ENCODE measurements around the gene ADAMTS1. TPM values are rescaled to one million over a fixed set of nuclear protein-coding genes. Genes with fewer than 3 reads are reported as not detected.

The ADAMTS1 gene
- total and polyA plus RNA-seq, 2 donors (not counting 1 experiment from before 2014, with no cell fraction given), result not detected

- ChIA-PET CTCF (interaction anchor here (1.0 kb wide), 1 partner anchor 1895 kb away, joined by 16 read pairs; no protein-coding TSS in a partner anchor), POLR2A (no interaction called here)
- no peak overlapping the region for H3K4me3 ChIP-seq (ENCODE audit: control extremely low read depth in 1 of 5, extremely low read depth in 1 of 5, insufficient read depth in 1 of 5, low read depth in 2 of 5, low read length in 4 of 5)
- no peak for TF ChIP-seq EZH2 (IDR thresholded peaks at IDR 0.05; ENCODE audit: borderline replicate concordance, insufficient read depth, low read depth, low read length, poor library complexity, severe bottlenecking)
- TF ChIP-seq CTCF (IDR thresholded peaks at IDR 0.05), result no peak
- Mint-ChIP-seq H3K9me3 (ENCODE audit: insufficient read depth) (no peaks in the 10 kb centered on the region), H3K4me1 (peaks cover 18% of the 10 kb centered on the region), H3K27me3 (peaks cover 32% of the 10 kb centered on the region), H3K4me3 (no peak overlapping the region), H3K27ac (no peak overlapping the region)
- ATAC-seq (ENCODE audit: low read depth) (no peak), DNase-seq (peak; percentile 21)
- H3K9me3 ChIP-seq (ENCODE audit: control extremely low read depth in 1 of 3, control insufficient read depth in 2 of 3, insufficient read depth in 1 of 3, low read length in 2 of 3), result peaks cover 0 to 11% (median 0%) of the 10 kb centered on the region in 3 donors
- whole genome bisulfite sequencing (ENCODE audit: insufficient coverage), result no CpG with 5 or more reads among the region's 5 CpGs
- no peak overlapping the region for H2AFZ ChIP-seq (ENCODE audit: insufficient read depth, low read depth, low read length, poor library complexity, severe bottlenecking)
- H3K27me3 ChIP-seq (replicated peaks in 1 of 4; ENCODE audit: control extremely low read depth in 1 of 4, control insufficient read depth in 3 of 4, insufficient read depth in 4 of 4, low read length in 3 of 4), result peaks cover 0 to 20% (median 13%) of the 10 kb centered on the region in 4 experiments
- no peaks in the 10 kb centered on the region for H3K36me3 ChIP-seq (replicated peaks in 1 of 2; ENCODE audit: control extremely low read depth in 1 of 2, control insufficient read depth in 1 of 2, extremely low read depth in 1 of 2, insufficient read depth in 2 of 2, low read length in 1 of 2)
- peaks cover 17 to 20% of the 10 kb centered on the region in 2 donors for H3K4me1 ChIP-seq (ENCODE audit: control insufficient read depth in 2 of 2, insufficient read depth in 2 of 2, low read length in 2 of 2)
- no peaks in the 10 kb centered on the region for H4K20me1 ChIP-seq (ENCODE audit: control insufficient read depth, insufficient read depth, low read length, poor library complexity, severe bottlenecking)
- no peaks in the 10 kb centered on the region for H3K79me2 ChIP-seq (ENCODE audit: control insufficient read depth, insufficient read depth, low read length)
- no peak overlapping the region for H3K4me2 ChIP-seq (replicated peaks; ENCODE audit: low read depth, low read length, poor library complexity, severe bottlenecking)
- H3K27ac ChIP-seq (ENCODE audit: low read length in 2 of 2), result no peak overlapping the region
- intact Hi-C loops (cut with micrococcal nuclease), result no loop called here
- no peak overlapping the region for H3K9ac ChIP-seq (ENCODE audit: low read length)
These were observed 5.0 kb upstream of the ADAMTS1 start for GRCh38 chr21:26850116-26850643.

DNA sequence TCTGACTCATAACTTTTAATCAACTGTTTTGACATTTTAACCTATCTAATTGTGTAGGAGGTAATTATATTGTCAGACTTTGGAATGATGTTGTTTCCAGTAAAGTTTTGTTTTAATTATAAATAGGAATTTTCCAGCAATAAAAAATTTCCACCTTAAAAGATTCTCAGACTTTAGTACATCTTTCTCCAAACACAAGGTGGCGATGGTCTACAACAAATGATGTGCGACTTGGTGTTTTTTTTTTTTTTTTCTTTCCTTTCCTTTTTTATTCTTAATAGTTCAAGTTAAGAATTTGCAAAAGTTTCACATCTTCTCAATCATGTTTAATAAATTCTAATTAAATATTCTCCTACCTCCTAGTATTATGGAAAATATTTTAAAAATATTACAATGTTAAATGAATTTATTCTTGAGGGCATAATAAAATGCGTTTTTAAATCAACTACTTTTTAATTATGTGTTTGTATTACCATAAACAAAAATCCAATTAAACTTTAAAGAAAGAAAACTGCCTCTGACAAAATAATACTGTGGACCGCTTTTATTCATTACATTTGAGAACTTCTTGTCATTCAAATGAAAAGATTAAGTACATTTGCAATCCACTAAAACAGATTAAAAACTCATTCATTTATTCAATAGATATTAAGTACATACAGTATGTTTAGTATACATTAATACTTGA, 4.4 kb upstream of the ADAMTS1 start:
- Histone ChIP-seq H2AFZ (ENCODE audit: insufficient read depth, low read depth, low read length, poor library complexity, severe bottlenecking) (no peak overlapping the region), H3K4me1 (ENCODE audit: control insufficient read depth in 2 of 2, insufficient read depth in 2 of 2, low read length in 2 of 2) (peaks cover 23 to 26% of the 10 kb centered on the region in 2 donors), H3K27me3 (replicated peaks in 1 of 4; ENCODE audit: control extremely low read depth in 1 of 4, control insufficient read depth in 3 of 4, insufficient read depth in 4 of 4, low read length in 3 of 4) (peaks cover 0 to 26% (median 16%) of the 10 kb centered on the region in 4 experiments), H3K9me3 (ENCODE audit: control extremely low read depth in 1 of 3, control insufficient read depth in 2 of 3, insufficient read depth in 1 of 3, low read length in 2 of 3) (peaks cover 0 to 14% (median 0%) of the 10 kb centered on the region in 3 donors), H3K4me2 (replicated peaks; ENCODE audit: low read depth, low read length, poor library complexity, severe bottlenecking) (no peak overlapping the region), H3K9ac (ENCODE audit: low read length) (no peak overlapping the region), H4K20me1 (ENCODE audit: control insufficient read depth, insufficient read depth, low read length, poor library complexity, severe bottlenecking) (no peaks in the 10 kb centered on the region), H3K79me2 (ENCODE audit: control insufficient read depth, insufficient read depth, low read length) (no peaks in the 10 kb centered on the region), H3K4me3 (ENCODE audit: control extremely low read depth in 1 of 5, extremely low read depth in 1 of 5, insufficient read depth in 1 of 5, low read depth in 2 of 5, low read length in 4 of 5) (no peak overlapping the region), H3K27ac (ENCODE audit: low read length in 2 of 2) (no peak overlapping the region), H3K36me3 (replicated peaks in 1 of 2; ENCODE audit: control extremely low read depth in 1 of 2, control insufficient read depth in 1 of 2, extremely low read depth in 1 of 2, insufficient read depth in 2 of 2, low read length in 1 of 2) (no peaks in the 10 kb centered on the region)
- peak; percentile 50 for TF ChIP-seq CTCF (IDR thresholded peaks at IDR 0.05)
- no peak for TF ChIP-seq EZH2 (IDR thresholded peaks at IDR 0.05; ENCODE audit: borderline replicate concordance, insufficient read depth, low read depth, low read length, poor library complexity, severe bottlenecking)
- POLR2A ChIA-PET, result no interaction called here
- Mint-ChIP-seq H3K27ac (no peak overlapping the region), H3K4me3 (no peak overlapping the region), H3K27me3 (peaks cover 32% of the 10 kb centered on the region), H3K9me3 (ENCODE audit: insufficient read depth) (no peaks in the 10 kb centered on the region), H3K4me1 (peaks cover 21% of the 10 kb centered on the region)
- no CpG with 5 or more reads among the region's 4 CpGs for WGBS (ENCODE audit: insufficient coverage)
- DNase-seq, result peak; percentile 20
- no peak for ATAC-seq (ENCODE audit: low read depth)
- CTCF ChIA-PET, result interaction anchor here (0.7 to 3.3 kb wide), 2 partner anchors 855 to 1896 kb away, joined by 3 to 24 read pairs; no protein-coding TSS in a partner anchor
- intact Hi-C loops (cut with micrococcal nuclease), result no loop called here

Data from B cell (primary cell).